Measurements from ENCODE around the gene MYLK. TPM values are rescaled to one million over a fixed set of nuclear protein-coding genes. Genes with fewer than 3 reads are reported as not detected.

Gene MYLK
- total RNA-seq, 1 donor: 11.3 TPM

DNA sequence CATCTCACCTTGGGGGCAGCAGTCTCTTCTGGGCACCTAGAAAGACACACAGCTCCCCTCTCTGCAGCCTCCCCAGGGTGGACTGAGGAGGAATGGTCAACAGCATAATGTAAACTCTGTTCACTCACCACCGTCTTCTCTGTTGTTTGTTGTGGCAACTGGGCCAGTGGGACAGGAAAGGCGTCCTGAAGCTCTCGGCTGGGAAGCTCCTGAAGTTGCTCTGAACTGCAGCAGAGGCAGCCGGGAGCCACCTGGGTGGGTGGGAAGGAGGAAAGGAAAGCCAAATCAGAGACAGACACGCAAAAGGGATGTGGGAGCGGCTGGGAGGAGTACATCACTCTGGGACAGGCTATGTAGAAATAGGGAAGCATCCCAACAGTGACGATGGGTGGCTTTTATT, 52.7 kb downstream of the MYLK start:
- DNase-seq (ENCODE audit: low read depth in 2 of 3, low spot score in 2 of 3): no peak

DNA sequence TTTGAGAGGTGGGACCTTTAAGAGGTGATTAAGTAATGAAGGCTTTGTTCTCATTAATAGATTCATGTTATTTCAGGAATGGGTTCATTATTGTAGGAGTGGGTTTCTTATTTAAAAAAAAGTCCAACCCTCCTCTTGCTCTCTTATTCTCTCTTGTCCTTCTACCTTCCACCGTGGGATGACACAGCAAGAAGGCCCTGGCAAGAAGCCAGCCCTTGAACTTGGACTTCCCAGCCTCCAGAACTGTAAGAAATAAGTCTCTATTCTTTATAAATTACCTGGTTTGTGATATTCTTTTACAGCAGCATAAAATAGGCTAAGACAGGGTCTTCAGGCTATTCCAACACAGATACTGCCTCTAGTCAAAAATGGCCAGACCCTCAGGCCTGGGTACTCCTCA, 62.2 kb downstream of the MYLK start:
- no peak for DNase-seq (ENCODE audit: low read depth in 2 of 3, low spot score in 2 of 3)

DNA sequence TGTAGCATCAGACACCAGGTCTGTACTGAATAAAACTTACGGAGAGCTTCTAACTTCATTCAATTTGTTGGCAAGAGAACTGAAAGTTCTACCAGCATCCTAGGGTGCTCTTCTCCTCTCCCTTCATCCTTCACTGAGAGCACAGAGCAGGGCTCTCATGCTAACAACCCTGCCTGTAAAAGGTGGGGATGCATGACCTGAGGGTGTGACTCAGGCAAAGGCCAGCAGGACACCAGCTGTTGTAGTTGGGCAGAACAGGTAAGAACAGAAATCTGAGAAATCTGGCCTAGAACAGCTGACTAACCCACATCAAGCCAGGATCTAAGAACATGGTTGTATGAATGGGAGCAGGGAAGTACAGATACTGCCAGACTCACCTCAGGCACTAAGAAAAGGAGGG, 64.2 kb downstream of the MYLK start:
- DNase-seq (ENCODE audit: low read depth in 2 of 3, low spot score in 2 of 3): no peak

DNA sequence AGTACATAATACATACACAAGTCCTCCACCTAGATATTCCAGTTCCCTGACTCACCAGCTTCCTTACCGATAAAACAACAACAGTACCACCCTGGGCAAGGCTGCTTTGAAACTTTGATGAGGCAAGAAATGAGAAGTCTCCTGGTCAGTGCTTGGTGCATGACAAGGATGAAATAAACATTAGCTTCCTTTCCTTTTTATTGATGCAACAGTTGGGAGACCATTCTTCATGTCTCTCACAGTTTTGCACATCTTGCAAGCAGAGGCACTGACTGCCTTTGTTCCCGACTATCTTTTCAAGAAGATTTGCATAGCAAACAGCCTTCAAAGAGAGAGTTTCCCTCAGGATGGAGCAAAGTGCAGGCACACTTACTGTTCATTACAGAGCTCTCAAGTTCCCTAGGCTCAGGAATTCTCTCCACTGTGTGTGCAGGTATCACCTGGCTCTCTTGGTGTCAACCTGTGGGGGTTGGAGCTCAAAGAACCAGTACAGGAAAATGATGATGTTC, 65.2 kb downstream of the MYLK start:
- no peak for DNase-seq (ENCODE audit: low read depth in 2 of 3, low spot score in 2 of 3)

DNA sequence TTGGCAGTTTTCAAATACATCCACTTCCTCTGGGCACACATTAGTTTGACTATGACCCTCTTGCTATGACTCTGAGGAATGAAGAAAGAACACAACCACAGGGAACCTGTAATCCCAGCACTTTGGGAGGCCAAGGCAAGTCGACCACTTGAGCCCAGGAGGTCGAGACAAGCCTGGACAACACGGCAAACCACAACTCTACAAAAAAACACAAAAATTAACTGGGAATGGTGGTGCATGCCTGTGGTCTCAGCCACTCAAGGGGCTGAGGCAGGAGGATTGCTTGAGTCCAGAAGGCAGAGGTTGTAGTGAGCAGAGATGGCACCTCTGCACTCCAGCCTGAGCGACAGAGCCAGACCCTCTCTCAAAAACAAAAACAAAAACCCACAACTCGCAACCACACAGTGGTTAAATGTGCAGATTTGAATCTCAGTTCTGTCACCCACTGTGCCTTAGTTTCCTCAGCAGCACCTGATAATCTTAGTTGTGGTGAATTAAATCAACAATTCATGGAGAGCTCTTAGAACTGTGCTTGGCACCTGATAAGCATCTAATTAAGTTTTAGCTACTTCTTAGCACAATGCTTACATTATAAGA, 65.7 kb downstream of the MYLK start:
- no peak for DNase-seq (ENCODE audit: low read depth in 2 of 3, low spot score in 2 of 3)

DNA sequence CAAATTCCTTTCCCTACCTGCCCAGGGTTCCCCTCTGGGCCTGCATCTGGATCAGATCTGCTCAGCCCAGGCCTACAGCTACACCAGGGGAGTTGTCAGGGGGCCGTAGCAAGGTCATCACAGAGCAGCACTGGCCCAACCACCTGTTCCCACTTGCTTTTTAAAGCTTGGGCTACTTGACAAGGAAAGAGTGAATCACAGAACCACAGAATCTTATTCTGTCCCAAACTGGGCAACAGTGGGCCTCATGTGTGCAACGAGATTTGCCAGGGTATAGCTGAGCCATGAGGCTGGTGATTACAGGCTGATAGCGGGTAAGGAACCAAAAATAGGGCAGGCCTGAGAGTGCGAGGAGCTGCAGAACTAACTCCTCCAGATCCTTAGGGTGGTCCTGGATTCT, 66.7 kb downstream of the MYLK start:
- no peak for DNase-seq (ENCODE audit: low read depth in 2 of 3, low spot score in 2 of 3)

DNA sequence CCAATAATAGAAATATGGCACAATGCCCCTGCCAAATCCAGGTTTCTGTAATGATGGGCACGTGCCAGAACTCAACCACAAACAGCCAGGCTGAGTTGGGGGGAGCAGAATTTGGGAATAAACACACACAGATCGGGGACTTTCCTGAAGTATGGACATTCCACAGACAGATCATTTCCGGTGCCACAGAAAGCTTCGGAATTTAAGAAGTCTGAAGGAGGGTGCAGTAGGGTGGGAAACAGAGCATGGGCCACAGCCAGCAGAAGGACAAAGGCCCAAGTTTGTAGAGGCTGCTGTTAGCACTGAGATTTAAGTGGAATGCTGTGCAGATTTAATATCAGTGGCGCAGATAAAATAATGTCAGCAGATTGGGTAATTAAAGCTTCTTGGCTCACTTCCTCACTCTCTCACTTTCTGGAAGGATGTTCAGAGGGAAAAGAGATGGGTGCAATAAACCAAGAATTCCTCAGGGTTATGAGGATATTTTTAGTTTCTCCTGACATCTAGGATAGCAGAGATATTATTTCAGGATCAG, 67.4 kb downstream of the MYLK start:
- no peak for DNase-seq (ENCODE audit: low read depth in 2 of 3, low spot score in 2 of 3)

DNA sequence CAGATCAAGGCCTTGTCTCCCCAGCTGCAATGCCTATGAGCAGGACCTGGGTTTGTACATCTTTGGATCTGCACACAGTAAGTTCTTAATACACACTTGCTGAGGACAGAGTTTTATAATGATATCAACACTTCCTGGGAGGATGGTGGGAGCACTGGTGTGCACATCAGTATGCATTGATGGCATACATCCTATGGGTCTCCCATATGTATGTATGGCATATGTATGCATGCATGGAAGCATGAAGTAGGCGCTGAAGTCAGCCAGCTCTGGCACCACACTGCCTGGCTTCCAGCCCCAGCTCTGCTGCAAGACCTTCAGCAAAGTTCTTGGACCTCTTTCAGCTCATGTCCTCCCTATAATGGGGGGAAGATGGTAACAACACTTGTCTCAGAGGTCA, 68.2 kb downstream of the MYLK start:
- DNase-seq (ENCODE audit: low read depth in 2 of 3, low spot score in 2 of 3): no peak

DNA sequence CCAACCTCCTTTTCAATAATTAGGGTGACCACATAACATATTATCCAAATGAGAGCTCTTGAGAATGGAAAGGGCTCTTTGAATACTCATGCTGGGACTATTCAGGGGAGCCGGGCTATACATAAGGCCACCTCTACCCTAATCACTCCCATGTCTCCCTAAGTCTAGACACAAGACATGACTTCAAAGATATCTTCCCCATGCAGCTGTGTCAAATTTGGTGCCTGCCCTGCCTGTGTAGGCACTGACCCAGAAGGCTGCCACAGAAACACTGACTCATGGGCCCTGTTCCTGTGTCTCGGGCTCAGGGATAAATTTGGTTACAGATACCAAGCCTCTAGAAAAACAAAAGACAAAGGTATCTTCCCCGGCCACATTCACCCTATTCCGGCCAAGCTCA, 70.3 kb downstream of the MYLK start:
- no peak for DNase-seq (ENCODE audit: low read depth in 2 of 3, low spot score in 2 of 3)

DNA sequence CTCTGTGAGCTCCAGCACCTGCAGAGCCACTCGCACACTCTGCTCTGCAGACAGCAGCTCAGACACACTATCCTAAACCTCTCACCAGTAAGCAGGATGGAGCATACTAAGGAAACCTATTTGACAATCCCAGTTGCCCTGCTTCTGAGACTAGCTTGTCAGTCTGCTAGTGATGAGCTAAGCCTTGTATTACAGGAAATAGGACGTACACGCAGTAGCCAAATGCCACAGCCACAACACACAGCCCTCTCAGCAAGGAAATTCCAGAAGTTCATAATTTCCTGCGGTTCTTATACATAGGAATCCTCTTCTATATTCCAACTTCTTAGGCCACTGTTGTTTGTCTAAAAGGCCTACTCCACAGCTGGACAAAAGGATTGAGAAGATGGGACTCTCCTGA, 74.5 kb downstream of the MYLK start:
- DNase-seq (ENCODE audit: low read depth in 2 of 3, low spot score in 2 of 3): no peak

DNA sequence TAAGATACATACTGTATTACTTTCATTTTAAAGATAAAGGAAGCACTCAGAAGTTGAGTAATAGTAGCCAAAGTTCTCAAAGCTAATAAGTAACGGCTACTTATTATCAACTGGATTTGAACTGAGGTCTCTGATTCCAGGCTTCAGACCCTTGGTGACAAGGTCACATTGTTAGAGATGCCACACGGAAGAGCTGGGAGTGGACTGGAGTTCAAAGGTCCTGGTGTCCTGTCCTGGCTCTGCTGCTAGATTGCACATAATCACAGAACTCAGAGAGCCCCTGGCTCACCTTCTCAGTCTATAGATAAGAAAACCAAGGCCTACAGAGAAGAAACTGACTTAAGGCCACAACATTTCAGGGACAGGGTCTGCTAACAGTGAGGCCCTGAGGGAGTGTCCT, 75.3 kb downstream of the MYLK start:
- no peak for DNase-seq (ENCODE audit: low read depth in 2 of 3, low spot score in 2 of 3)

DNA sequence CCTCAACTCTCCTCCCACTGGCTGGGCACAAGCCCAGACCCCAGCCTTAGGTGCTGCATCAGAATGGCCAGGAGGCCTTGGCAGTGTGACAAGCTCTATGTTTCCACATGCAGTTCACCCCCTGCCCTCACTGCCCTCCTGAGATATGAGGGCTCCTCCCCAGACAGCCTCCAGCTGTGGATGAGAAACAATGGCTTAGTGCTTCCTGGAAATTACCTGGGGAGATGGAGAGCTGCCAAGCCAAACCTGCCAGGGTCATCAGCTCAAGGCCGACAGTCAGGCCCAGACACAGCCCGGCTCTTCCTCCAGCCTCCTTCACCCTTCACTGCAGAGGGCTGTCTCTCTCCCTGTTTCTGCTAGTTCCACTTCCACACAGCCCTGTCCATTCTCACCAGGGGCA, 76.3 kb downstream of the MYLK start:
- DNase-seq (ENCODE audit: low read depth in 2 of 3, low spot score in 2 of 3): no peak

DNA sequence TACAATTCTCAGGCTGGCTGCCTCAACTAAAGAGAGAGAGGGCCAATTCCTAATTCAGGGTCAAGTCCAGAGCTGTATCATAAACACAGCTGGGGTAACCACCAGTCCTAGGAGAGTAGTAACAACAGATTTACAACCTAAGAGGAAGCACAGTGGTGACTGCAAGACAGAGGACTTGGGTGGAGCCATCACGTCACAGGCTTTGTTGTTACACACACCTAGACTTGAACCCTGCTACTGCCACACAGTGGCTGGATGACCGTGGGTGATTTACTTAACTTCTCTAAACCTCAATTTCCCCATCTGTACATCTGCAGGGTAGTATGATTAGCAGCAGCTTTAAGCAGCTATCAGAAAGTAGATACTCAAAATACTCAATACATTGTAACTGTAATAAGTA, 78.6 kb downstream of the MYLK start:
- DNase-seq (ENCODE audit: low read depth in 2 of 3, low spot score in 2 of 3): no peak

DNA sequence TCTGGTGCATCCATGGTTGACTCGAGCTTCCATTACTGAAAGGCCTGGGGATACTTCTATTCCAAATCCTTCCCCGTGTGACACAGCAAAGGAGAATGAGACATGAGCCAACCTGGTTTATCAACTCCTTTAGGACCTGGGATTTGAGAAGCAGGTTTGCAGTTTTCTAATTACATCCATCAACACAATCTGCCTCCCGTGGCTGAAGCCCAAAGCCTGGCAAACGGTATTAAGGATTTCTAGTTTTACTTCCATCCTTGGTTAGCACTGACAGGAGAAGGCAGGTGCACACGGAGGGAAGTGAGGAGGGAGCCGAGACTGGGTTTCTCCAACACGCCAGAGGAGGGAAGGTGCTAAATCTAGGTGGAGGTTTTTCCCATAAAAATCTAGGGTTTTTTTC, 79.0 kb downstream of the MYLK start:
- DNase-seq (ENCODE audit: low read depth in 2 of 3, low spot score in 2 of 3): no peak

DNA sequence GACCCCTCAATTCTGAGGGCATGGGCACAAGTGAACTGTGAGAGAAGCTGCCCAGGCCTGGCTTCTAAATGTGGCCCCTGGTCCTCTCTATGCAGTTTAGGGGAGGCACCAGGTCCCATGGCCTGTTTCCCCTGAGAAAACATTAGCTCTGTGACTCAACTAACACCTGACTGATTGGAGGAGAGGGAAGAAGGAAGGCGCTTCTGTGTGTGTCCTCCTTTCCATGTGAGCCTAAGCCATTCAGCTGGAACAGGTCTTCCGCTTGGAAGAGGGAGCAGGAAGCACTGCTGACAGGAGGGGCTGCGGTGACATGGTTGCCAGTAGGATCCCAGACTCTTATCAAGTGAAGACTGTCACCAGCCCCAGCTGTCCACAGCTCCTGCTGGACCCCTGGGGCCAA, 79.5 kb downstream of the MYLK start:
- no peak for DNase-seq (ENCODE audit: low read depth in 2 of 3, low spot score in 2 of 3)

DNA sequence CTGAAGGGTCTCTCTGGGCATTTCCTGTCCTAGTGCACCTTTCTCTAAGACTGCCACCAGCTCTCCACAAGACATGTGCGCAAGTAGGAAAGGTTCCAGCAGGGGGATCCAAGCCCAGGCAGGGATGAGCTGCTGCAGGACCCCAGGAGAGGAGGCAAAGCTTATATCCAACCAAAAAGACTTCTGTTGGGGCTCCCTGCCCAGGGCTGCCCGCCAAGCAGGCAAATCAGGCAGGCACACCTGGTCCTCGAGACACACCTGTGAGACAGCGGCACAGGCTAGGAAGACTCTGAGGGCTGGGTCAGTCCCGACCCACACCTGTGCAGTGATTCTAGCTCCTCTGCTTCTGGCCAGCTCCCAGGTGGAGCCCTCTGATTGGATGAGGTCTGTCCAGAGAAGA, 80.6 kb downstream of the MYLK start:
- DNase-seq (ENCODE audit: low read depth in 2 of 3, low spot score in 2 of 3): no peak

DNA sequence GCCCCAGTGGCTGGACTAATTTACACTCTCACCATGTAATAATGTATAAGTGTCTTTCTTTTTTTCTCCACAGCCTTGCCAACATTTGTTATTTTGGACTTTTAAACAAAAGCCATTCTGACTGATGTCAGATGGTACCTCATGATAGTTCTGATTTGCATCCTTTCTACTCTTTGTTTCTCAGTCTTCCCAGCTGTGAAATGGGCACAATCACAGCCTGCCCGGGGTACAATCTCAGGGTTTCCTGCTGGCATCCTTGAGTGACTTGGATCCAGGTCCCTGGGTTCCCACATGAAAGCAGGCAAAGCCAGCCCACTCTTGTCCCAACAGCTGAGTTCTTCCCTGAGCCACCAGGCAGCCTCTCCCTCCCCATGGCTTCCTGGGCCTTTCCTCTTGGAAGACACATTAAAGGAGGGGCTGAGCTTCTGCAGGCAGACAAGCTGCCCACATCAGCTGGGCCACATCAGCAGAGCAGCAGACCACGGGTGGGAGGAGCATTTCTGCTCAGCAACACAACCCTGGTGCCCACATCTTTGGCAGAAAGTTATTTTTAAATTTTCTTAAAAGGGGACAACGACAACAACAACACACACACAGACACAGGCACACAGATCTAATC, 82.0 kb downstream of the MYLK start:
- no peak for DNase-seq (ENCODE audit: low read depth in 2 of 3, low spot score in 2 of 3)

DNA sequence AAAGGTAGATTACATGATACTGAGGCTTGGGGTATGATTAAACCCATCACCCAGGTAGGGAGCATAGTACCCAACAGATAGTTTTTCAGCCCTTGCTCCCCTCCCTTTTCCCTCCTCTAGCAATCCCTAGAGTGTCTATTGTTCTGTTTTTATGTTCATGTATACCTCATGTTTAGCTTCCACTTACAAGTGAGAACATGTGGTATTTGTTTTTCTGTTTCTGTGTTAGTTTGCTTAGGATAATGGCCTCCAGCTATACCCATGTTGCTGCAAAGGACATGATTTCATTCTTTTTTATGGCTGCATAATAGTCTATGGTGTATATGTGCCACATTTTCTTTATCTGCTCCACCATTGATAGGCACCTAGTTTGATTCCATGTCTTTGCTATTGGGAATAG, 82.7 kb downstream of the MYLK start:
- DNase-seq (ENCODE audit: low read depth in 2 of 3, low spot score in 2 of 3): no peak

DNA sequence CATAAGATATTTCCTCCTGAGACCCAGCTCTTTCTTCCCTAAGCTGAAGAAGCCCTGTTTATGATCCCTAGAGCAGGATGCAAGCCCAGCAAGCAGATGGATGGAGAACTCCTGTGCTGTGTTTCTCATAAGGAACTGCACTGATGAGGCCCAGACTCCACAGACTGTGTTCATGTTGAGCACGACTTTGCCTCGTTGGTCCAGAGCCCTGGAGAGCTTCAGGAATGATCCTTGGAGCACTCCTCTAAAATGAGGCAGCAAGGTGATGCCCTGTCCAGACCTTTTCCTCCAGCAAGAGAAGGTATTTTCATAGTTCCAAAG, 83.8 kb downstream of the MYLK start:
- DNase-seq (ENCODE audit: low read depth in 2 of 3, low spot score in 2 of 3): no peak

DNA sequence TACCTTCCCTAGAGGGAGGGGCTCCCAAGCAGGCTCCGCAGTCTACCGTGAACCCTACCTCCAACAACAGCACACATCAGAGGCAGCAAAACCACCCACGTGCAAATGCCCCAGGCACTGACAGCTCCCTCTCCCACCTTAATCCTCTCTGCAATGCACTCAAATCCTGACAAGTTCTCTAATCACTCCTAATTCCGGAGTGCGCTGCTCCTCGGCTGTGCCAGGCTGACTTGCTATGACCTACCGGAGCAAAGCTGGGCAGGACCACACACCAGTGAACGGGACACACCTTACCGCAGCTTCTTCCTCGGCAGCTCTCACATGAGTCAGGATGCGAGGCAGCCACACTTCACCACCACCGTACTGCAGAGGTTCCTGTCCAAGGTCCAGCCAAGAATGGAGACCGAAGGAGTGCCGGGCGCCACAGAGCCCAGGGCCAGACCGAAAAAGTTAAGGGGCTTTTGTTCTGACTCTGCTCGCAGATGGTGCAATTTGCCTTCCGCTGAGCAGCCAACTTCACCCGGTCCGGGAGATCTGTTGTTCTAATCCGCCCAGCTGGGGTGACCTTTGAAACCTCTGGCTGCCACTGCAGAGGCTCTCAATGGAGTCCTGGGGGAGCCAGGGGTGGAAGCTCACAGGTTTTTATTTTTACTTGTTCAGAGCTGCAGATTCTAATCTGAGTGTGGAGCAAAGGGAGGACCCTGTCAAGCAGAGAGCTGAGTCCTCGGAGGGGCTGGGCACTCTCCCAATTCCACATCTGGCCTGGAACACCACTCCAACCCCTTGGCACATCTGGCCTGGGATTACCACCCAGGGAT, 84.4 kb downstream of the MYLK start:
- no peak for DNase-seq (ENCODE audit: low read depth in 2 of 3, low spot score in 2 of 3)

DNA sequence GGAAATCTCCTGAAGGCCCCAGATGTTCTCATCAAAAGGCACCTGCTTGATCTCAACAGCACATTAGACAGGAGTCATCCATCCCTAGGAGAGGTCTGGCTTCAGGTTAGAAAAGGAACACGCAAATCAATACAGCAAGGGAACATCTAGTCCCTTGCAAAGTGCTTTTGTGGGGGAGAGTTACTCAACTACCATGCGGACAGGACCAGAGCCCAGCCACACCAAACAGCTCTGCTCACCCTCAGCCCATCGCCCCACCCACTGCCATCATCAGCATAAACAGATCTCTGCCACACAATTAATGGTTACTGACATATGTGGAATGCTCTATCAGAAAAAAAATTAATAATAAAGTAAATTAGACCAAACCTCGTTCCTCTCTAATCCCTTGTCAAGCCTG, 85.6 kb downstream of the MYLK start:
- no peak for DNase-seq (ENCODE audit: low read depth in 2 of 3, low spot score in 2 of 3)
